ENCODE data around the gene RALGPS2.

DNA sequence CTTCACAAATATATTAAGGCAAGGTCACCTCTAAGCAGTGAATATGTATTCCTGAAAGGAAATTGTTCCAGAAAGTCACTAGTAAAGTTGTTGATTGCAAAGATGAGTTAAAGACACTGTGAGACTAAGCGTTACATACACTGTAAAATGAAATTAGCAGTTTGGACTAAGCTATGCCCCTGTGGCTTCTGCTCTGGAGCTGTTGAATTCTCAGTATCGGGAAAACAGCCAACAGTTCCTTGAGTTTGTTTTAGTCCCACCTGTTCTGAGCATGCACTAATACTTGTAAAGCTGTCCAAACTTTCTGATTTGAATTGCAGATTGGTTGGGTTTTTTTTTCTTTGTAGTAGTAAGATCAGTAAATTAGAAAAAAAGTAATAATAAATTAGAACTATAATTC, 124.9 kb downstream of the RALGPS2 start:
- TF ChIP-seq POLR2A (IDR thresholded peaks at IDR 0.05): no peak
- TF ChIP-seq, protein P1, sequence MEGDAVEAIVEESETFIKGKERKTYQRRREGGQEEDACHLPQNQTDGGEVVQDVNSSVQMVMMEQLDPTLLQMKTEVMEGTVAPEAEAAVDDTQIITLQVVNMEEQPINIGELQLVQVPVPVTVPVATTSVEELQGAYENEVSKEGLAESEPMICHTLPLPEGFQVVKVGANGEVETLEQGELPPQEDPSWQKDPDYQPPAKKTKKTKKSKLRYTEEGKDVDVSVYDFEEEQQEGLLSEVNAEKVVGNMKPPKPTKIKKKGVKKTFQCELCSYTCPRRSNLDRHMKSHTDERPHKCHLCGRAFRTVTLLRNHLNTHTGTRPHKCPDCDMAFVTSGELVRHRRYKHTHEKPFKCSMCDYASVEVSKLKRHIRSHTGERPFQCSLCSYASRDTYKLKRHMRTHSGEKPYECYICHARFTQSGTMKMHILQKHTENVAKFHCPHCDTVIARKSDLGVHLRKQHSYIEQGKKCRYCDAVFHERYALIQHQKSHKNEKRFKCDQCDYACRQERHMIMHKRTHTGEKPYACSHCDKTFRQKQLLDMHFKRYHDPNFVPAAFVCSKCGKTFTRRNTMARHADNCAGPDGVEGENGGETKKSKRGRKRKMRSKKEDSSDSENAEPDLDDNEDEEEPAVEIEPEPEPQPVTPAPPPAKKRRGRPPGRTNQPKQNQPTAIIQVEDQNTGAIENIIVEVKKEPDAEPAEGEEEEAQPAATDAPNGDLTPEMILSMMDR (IDR thresholded peaks at IDR 0.05): no peak
